OCI-LY3 (cell line): ENCODE measurements around the gene RPL35A.
"Not testable (repeated sequence)": the region's sequence is repeated elsewhere in the genome, so short reads cannot be mapped to it uniquely, and the experiment has no call there.

Source experiments
- H2AFZ ChIP-seq: fragments of 200-600, 300-600 bp; shearing (Covaris generic); 2 replicates; pipeline ENCODE4 v1.6.0; 2014; ENCODE audit warnings: antibody characterized with exemption, low read depth, low read length
- H3K27ac ChIP-seq: fragments of 200-600, 300-600 bp; sonication (generic); 2 replicates; pipeline ENCODE4 v1.5.1; 2014; ENCODE audit warnings: mild to moderate bottlenecking, low read length, moderate library complexity, mixed read lengths
- H3K27me3 ChIP-seq: fragments of 200-600, 300-600 bp; sonication (generic); 2 replicates; pipeline ENCODE4 v1.6.1; 2014; ENCODE audit warnings: low read depth, low read length, mixed read lengths
- H3K36me3 ChIP-seq: fragments of 200-600, 300-600 bp; sonication (generic); replicated peaks from 2 replicates; pipeline ENCODE3; 2014; ENCODE audit warnings: low read depth, low read length, mixed read lengths
- H3K4me1 ChIP-seq: fragments of 300-600, 200-600 bp; sonication (generic); 2 replicates; pipeline ENCODE4 v1.6.1; 2014; ENCODE audit warnings: low read length, mixed read lengths
- H3K4me2 ChIP-seq: fragments of 200-600, 300-600 bp; sonication (generic); 2 replicates; pipeline ENCODE4 v1.6.1; 2014; ENCODE audit warnings: low read length, mixed read lengths
- H3K4me3 ChIP-seq: fragments of 300-600, 200-600 bp; sonication (generic); 2 replicates; pipeline ENCODE4 v1.5.1; 2014; ENCODE audit warnings: antibody characterized with exemption, mild to moderate bottlenecking, low read length, moderate library complexity
- H3K79me2 ChIP-seq: fragments of 300-600, 200-600 bp; shearing (Covaris generic); 2 replicates; pipeline ENCODE4 v1.6.1; 2014; ENCODE audit warnings: mild to moderate bottlenecking, low read length, mixed read lengths
- H3K9ac ChIP-seq: fragments of 300-600, 200-600 bp; shearing (Covaris generic); 2 replicates; pipeline ENCODE4 v1.6.0; 2014; ENCODE audit warnings: mild to moderate bottlenecking, low read length, moderate library complexity
- H3K9me3 ChIP-seq: fragments of 200-600, 300-600 bp; shearing (Covaris generic); 2 replicates; pipeline ENCODE4 v1.6.1; 2014; ENCODE audit warnings: low read length, mixed read lengths; ENCODE audit not compliant: insufficient read depth
- H4K20me1 ChIP-seq: fragments of 200-600, 300-600 bp; sonication (generic); 2 replicates; pipeline ENCODE4 v1.6.1; 2016; ENCODE audit warnings: low read length, mixed read lengths; ENCODE audit not compliant: insufficient read depth
- EZH2phosphoT487 ChIP-seq: fragments of 200-600 bp; shearing (Covaris generic); IDR thresholded peaks from 2 replicates; pipeline ENCODE4 v1.6.1; 2018; ENCODE audit warnings: antibody characterized with exemption, mixed run types, low read depth
- TF ChIP-seq, protein P1 (sequence below): fragments of 200-600, 300-600 bp; sonication (generic); IDR thresholded peaks from 2 replicates; pipeline ENCODE4 v1.5.1; 2014; ENCODE audit warnings: antibody characterized with exemption, low read length, low read depth

The RPL35A gene

DNA sequence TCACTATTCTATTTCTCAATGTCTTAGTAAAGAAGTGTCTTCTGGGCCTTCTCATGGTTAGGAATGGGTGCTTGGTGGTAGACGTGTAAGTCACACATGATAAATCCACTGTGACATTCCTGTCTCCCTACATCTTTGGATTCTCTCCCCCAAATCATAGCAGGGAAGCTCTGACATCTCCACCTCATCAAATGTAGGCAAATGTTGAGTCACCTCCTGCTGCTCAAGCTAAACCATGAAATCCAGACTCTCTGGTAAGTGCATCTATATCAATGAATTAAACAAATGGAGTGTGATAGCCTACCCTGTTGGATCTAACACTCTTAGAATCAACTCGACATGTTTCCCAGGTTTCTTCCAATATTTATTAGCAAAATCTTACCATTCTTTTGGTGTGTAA is 42.8 kb upstream of the RPL35A start:
- Histone ChIP-seq H3K4me3 (no peak overlapping the region), H3K36me3 (no peaks in the 10 kb centered on the region), H3K9me3 (no peaks in the 10 kb centered on the region), H3K4me1 (peaks cover 15% of the 10 kb centered on the region), H3K9ac (no peak overlapping the region), H4K20me1 (no peaks in the 10 kb centered on the region), H3K27ac (peak overlapping the region; percentile 34), H3K79me2 (no peaks in the 10 kb centered on the region), H3K27me3 (no peaks in the 10 kb centered on the region), H3K4me2 (peak overlapping the region; percentile 61), H2AFZ (no peak overlapping the region)
- no peak for TF ChIP-seq EZH2phosphoT487
- TF ChIP-seq, protein P1, sequence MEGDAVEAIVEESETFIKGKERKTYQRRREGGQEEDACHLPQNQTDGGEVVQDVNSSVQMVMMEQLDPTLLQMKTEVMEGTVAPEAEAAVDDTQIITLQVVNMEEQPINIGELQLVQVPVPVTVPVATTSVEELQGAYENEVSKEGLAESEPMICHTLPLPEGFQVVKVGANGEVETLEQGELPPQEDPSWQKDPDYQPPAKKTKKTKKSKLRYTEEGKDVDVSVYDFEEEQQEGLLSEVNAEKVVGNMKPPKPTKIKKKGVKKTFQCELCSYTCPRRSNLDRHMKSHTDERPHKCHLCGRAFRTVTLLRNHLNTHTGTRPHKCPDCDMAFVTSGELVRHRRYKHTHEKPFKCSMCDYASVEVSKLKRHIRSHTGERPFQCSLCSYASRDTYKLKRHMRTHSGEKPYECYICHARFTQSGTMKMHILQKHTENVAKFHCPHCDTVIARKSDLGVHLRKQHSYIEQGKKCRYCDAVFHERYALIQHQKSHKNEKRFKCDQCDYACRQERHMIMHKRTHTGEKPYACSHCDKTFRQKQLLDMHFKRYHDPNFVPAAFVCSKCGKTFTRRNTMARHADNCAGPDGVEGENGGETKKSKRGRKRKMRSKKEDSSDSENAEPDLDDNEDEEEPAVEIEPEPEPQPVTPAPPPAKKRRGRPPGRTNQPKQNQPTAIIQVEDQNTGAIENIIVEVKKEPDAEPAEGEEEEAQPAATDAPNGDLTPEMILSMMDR, result no peak

DNA sequence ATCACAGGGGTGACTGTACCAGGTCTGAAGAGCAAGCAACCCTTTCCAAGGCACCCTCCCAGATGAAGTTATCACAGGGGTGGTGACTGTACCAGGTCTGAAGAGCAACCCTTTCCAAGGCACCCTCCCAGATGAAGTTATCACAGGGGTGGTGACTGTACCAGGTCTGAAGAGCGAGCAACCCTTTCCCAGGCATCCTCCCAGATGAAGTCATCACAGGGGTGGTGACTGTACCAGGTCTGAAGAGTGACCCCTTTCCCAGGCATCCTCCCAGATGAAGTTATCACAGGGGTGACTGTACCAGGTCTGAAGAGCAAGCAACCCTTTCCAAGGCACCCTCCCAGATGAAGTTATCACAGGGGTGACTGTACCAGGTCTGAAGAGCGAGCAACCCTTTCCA is 41.4 kb upstream of the RPL35A start:
- not testable (repeated sequence) for H2AFZ ChIP-seq, H3K4me2 ChIP-seq, H3K4me3 ChIP-seq, H3K79me2 ChIP-seq, H4K20me1 ChIP-seq, H3K9ac ChIP-seq, H3K36me3 ChIP-seq, H3K9me3 ChIP-seq, H3K27me3 ChIP-seq, H3K27ac ChIP-seq
- H3K4me1 ChIP-seq, result peaks cover 15% of the 10 kb centered on the region

DNA sequence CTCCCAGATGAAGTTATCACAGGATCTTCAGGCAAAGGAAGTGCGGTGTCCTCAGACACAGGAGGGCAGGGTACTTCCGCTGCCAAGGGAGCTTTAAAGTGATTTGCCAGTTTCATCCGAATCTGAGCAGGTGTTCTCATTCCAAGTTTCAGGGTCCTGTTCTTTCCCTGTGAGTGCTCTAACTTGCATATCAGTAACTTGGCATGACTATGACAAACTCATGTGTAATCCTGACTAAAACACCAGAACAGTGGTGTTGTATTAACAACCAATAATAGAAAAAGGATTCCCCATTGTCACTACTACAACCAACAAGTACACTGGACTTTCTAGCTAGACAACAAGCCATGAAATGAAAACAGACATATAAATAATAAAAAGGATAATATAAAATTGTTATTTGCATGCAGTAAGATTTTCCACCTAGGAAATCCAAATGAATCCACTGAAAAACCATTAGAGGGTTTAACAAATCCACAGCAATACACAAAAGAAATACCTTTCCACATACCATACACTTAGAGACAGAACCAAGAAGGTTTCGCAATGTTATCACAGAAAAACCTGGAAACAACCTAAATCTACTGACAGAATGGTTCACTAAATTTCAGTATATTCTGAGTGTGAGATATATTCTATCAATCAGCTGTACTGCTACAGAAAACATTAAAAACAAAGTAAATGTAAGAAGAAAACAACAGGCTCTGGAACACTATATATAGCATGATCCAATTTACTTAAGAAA is 40.9 kb upstream of the RPL35A start:
- Histone ChIP-seq H3K36me3 (no peaks in the 10 kb centered on the region), H3K4me3 (no peak overlapping the region), H3K9me3 (no peaks in the 10 kb centered on the region), H3K79me2 (no peaks in the 10 kb centered on the region), H2AFZ (no peak overlapping the region), H4K20me1 (no peaks in the 10 kb centered on the region), H3K27me3 (no peaks in the 10 kb centered on the region), H3K4me2 (no peak overlapping the region), H3K27ac (no peak overlapping the region), H3K9ac (no peak overlapping the region), H3K4me1 (peaks cover 15% of the 10 kb centered on the region)
- TF ChIP-seq, protein P1, result no peak
- TF ChIP-seq EZH2phosphoT487, result no peak

DNA sequence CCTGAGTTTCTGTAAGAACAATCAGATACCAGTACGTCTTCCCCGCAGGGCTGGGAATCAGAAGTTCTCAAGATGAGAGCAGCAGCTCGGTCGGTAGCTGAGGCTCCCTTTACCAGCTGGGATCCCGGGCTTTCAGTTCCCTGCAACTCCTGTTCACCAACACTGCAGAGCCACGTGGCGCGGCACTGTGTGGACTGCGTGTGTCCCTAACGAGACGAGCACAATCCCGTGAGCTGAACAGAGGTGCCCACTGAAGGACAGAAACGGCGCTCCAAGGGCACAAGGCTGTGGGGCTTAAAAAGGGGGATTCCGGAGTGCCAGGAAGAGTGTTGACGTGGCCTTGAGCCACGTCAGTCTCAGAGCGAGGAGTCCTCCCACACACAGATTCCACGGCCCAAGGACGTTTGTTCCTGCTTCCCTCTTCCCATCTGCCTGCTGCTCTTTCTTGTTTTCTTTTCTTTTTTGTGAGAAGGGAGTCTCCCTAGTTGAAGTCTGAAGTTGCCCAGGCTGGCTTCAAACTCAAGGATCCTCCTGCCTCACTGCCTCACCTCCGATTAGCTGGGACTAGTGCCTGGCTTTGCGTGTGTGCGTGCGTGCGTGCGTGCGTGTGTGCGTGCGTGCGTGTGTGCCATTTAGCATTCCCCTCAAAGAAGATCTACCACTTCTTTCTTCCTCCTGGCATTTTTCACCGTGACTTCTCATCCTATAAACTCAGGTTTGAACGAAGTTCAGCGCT is 37.1 kb upstream of the RPL35A start:
- H3K9me3 ChIP-seq, result no peaks in the 10 kb centered on the region
- H2AFZ ChIP-seq, result no peak overlapping the region
- H3K9ac ChIP-seq, result no peak overlapping the region
- H3K36me3 ChIP-seq, result no peaks in the 10 kb centered on the region
- H3K4me3 ChIP-seq, result no peak overlapping the region
- no peaks in the 10 kb centered on the region for H3K27me3 ChIP-seq
- TF ChIP-seq, protein P1, result no peak
- no peak overlapping the region for H3K27ac ChIP-seq
- H3K79me2 ChIP-seq, result no peaks in the 10 kb centered on the region
- no peak overlapping the region for H3K4me2 ChIP-seq
- H4K20me1 ChIP-seq, result no peaks in the 10 kb centered on the region
- no peaks in the 10 kb centered on the region for H3K4me1 ChIP-seq
